Measurements from ENCODE around the gene COL11A2. TPM values are rescaled to one million over a fixed set of nuclear protein-coding genes. Genes with fewer than 3 reads are reported as not detected.
A peak's percentile ranks its signal among the peaks of the same experiment; 100 is the strongest.

COL11A2 gene
- total RNA-seq, 2 donors from 2014 or later = 2.5 to 3.2 TPM

GRCh38 chr6:33183071-33183683 is 9.1 kb downstream of the COL11A2 start:
- Mint-ChIP-seq H3K27me3 (ENCODE audit: low read depth) (peaks cover 6% of the 10 kb centered on the region), H3K36me3 (ENCODE audit: insufficient read depth in 2 of 2) (peaks cover 11 to 16% of the 10 kb centered on the region in 2 donors), H3K27ac (peak overlapping the region; percentile 75), H3K4me1 (ENCODE audit: low read depth) (peaks cover 19% of the 10 kb centered on the region), H3K9me3 (peaks cover 11 to 13% of the 10 kb centered on the region in 2 donors), H3K4me3 (peak overlapping the region; percentile 41 to 69)
- no peak for DNase-seq
- peak in 1 of 2 donors; percentile 28 for ATAC-seq (replicated peaks in 1 of 2)

GRCh38 chr6:33181141-33181540 is 11.1 kb downstream of the COL11A2 start:
- Mint-ChIP-seq H3K27me3 (ENCODE audit: low read depth) (no peaks in the 10 kb centered on the region), H3K9me3 (peaks cover 11 to 13% of the 10 kb centered on the region in 2 donors), H3K36me3 (ENCODE audit: insufficient read depth in 2 of 2) (peaks cover 11 to 16% of the 10 kb centered on the region in 2 donors), H3K4me3 (no peak overlapping the region), H3K27ac (no peak overlapping the region), H3K4me1 (ENCODE audit: low read depth) (peaks cover 19% of the 10 kb centered on the region)
- no peak for ATAC-seq (replicated peaks in 1 of 2)
- no peak for DNase-seq

GRCh38 chr6:33178755-33179475 is 13.4 kb downstream of the COL11A2 start:
- H3K27ac Mint-ChIP-seq = no peak overlapping the region
- H3K9me3 Mint-ChIP-seq = peaks cover 11 to 13% of the 10 kb centered on the region in 2 donors
- no peaks in the 10 kb centered on the region for H3K27me3 Mint-ChIP-seq (ENCODE audit: low read depth)
- no peak for ATAC-seq (replicated peaks in 1 of 2)
- no peak for DNase-seq
- peaks cover 11 to 14% of the 10 kb centered on the region in 2 donors for H3K36me3 Mint-ChIP-seq (ENCODE audit: insufficient read depth in 2 of 2)
- peaks cover 15% of the 10 kb centered on the region for H3K4me1 Mint-ChIP-seq (ENCODE audit: low read depth)
- H3K4me3 Mint-ChIP-seq = no peak overlapping the region

- H3K4me1 Mint-ChIP-seq (ENCODE audit: low read depth) = peaks cover 4% of the 10 kb centered on the region
- peaks cover 3% of the 10 kb centered on the region in 2 donors for H3K9me3 Mint-ChIP-seq
- H3K27me3 Mint-ChIP-seq (ENCODE audit: low read depth) = no peaks in the 10 kb centered on the region
- H3K27ac Mint-ChIP-seq = no peak overlapping the region
- H3K4me3 Mint-ChIP-seq = no peak overlapping the region
- no peak for DNase-seq
- H3K36me3 Mint-ChIP-seq (ENCODE audit: insufficient read depth in 2 of 2) = peaks cover 3% of the 10 kb centered on the region in 2 donors
- ATAC-seq (replicated peaks in 1 of 2) = no peak
These were observed 14.5 kb downstream of the COL11A2 start for GRCh38 chr6:33177552-33178446.

GRCh38 chr6:33176906-33177305 is 15.4 kb downstream of the COL11A2 start:
- no peaks in the 10 kb centered on the region for H3K9me3 Mint-ChIP-seq
- H3K4me1 Mint-ChIP-seq (ENCODE audit: low read depth) = no peaks in the 10 kb centered on the region
- no peak overlapping the region for H3K4me3 Mint-ChIP-seq
- ATAC-seq (replicated peaks in 1 of 2) = no peak
- DNase-seq = no peak
- H3K36me3 Mint-ChIP-seq (ENCODE audit: insufficient read depth in 2 of 2) = no peaks in the 10 kb centered on the region
- H3K27me3 Mint-ChIP-seq (ENCODE audit: low read depth) = no peaks in the 10 kb centered on the region
- H3K27ac Mint-ChIP-seq = no peak overlapping the region

GRCh38 chr6:33175436-33176069 is 16.7 kb downstream of the COL11A2 start:
- Mint-ChIP-seq H3K4me3 (no peak overlapping the region), H3K27ac (no peak overlapping the region), H3K9me3 (no peaks in the 10 kb centered on the region), H3K27me3 (ENCODE audit: low read depth) (no peaks in the 10 kb centered on the region), H3K4me1 (ENCODE audit: low read depth) (no peaks in the 10 kb centered on the region), H3K36me3 (ENCODE audit: insufficient read depth in 2 of 2) (no peaks in the 10 kb centered on the region)
- DNase-seq (no peak), ATAC-seq (replicated peaks in 1 of 2) (no peak)

- H3K36me3 Mint-ChIP-seq (ENCODE audit: insufficient read depth in 2 of 2) = no peaks in the 10 kb centered on the region
- H3K4me3 Mint-ChIP-seq = no peak overlapping the region
- ATAC-seq (replicated peaks in 1 of 2) = no peak
- DNase-seq = no peak
- H3K4me1 Mint-ChIP-seq (ENCODE audit: low read depth) = no peaks in the 10 kb centered on the region
- no peak overlapping the region for H3K27ac Mint-ChIP-seq
- H3K27me3 Mint-ChIP-seq (ENCODE audit: low read depth) = no peaks in the 10 kb centered on the region
- H3K9me3 Mint-ChIP-seq = no peaks in the 10 kb centered on the region
These were observed 17.5 kb downstream of the COL11A2 start for GRCh38 chr6:33174784-33175183.

- no peaks in the 10 kb centered on the region for H3K4me1 Mint-ChIP-seq (ENCODE audit: low read depth)
- H3K4me3 Mint-ChIP-seq = no peak overlapping the region
- ATAC-seq (replicated peaks in 1 of 2) (no peak), DNase-seq (no peak)
- no peaks in the 10 kb centered on the region for H3K9me3 Mint-ChIP-seq
- no peaks in the 10 kb centered on the region for H3K27me3 Mint-ChIP-seq (ENCODE audit: low read depth)
- no peaks in the 10 kb centered on the region for H3K36me3 Mint-ChIP-seq (ENCODE audit: insufficient read depth in 2 of 2)
- H3K27ac Mint-ChIP-seq = no peak overlapping the region
These were observed 18.6 kb downstream of the COL11A2 start for GRCh38 chr6:33173535-33174180.

- Mint-ChIP-seq H3K27me3 (ENCODE audit: low read depth) (no peaks in the 10 kb centered on the region), H3K27ac (no peak overlapping the region), H3K36me3 (ENCODE audit: insufficient read depth in 2 of 2) (no peaks in the 10 kb centered on the region), H3K4me1 (ENCODE audit: low read depth) (no peaks in the 10 kb centered on the region), H3K9me3 (no peaks in the 10 kb centered on the region), H3K4me3 (no peak overlapping the region)
- ATAC-seq (replicated peaks in 1 of 2) (no peak), DNase-seq (no peak)
These were observed 19.4 kb downstream of the COL11A2 start for GRCh38 chr6:33172688-33173534.

GRCh38 chr6:33171880-33172687 is 20.2 kb downstream of the COL11A2 start:
- no peaks in the 10 kb centered on the region for H3K4me1 Mint-ChIP-seq (ENCODE audit: low read depth)
- no peaks in the 10 kb centered on the region for H3K36me3 Mint-ChIP-seq (ENCODE audit: insufficient read depth in 2 of 2)
- H3K27me3 Mint-ChIP-seq (ENCODE audit: low read depth) = no peaks in the 10 kb centered on the region
- DNase-seq = no peak
- H3K4me3 Mint-ChIP-seq = no peak overlapping the region
- no peak overlapping the region for H3K27ac Mint-ChIP-seq
- H3K9me3 Mint-ChIP-seq = no peaks in the 10 kb centered on the region
- ATAC-seq (replicated peaks in 1 of 2) = no peak

Data from activated T-cell treated with anti-CD3 and anti-CD28 coated beads, Interleukin-2, amount 50 U/mL, for 72 hours (primary cell).